ENCODE data around the gene PGM3. TPM values are rescaled to one million over a fixed set of nuclear protein-coding genes. Genes with fewer than 3 reads are reported as not detected.

The PGM3 gene
- total RNA-seq, 1 experiment from 2014 or later: 97.0 TPM

DNA sequence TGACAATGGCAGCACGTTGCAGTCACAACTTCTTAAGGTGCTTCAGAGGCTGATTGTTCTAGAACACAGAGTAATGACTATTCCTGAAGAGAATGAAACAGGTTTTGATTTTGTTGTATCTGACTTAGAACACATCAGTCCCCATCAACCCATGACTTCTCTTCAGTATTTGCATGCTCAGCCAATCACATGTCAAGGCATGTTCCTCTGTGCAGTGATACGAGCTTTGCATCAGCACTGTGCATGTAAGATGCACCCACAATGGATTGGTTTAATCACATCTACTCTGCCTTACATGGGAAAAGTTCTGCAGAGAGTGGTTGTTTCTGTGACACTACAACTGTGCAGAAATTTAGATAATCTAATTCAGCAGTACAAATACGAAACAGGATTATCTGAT is 54.3 kb downstream of the PGM3 start:
- no peaks in the 10 kb centered on the region for H3K9me3 ChIP-seq
- no peak for DNase-seq
- ChIA-PET CTCF (no interaction called here), POLR2A (no interaction called here)
- no peak overlapping the region for H3K4me3 ChIP-seq (ENCODE audit: low read depth, low read length)
- H3K27ac Mint-ChIP-seq (ENCODE audit: unreplicated experiment): no peak overlapping the region
- no peaks in the 10 kb centered on the region for H3K27me3 ChIP-seq (replicated peaks; ENCODE audit: control insufficient read depth, insufficient read depth, low read length)
- H3K36me3 ChIP-seq (ENCODE audit: control insufficient read depth, insufficient read depth, low read length): no peaks in the 10 kb centered on the region
- H3K27me3 Mint-ChIP-seq (ENCODE audit: insufficient read depth, unreplicated experiment): no peaks in the 10 kb centered on the region
- intact Hi-C loops (cut with micrococcal nuclease; ENCODE audit: unreplicated experiment): loop anchor here (1.0 kb wide), 1 partner anchor 71 kb away; the partner anchor contains the start of gene DOP1A
- peaks cover 8% of the 10 kb centered on the region for H3K4me1 Mint-ChIP-seq (ENCODE audit: low read depth, unreplicated experiment)
- H3K36me3 Mint-ChIP-seq (ENCODE audit: insufficient read depth, unreplicated experiment): no peaks in the 10 kb centered on the region
- no peak overlapping the region for H3K4me3 Mint-ChIP-seq (ENCODE audit: unreplicated experiment)
- TF ChIP-seq, protein P1, sequence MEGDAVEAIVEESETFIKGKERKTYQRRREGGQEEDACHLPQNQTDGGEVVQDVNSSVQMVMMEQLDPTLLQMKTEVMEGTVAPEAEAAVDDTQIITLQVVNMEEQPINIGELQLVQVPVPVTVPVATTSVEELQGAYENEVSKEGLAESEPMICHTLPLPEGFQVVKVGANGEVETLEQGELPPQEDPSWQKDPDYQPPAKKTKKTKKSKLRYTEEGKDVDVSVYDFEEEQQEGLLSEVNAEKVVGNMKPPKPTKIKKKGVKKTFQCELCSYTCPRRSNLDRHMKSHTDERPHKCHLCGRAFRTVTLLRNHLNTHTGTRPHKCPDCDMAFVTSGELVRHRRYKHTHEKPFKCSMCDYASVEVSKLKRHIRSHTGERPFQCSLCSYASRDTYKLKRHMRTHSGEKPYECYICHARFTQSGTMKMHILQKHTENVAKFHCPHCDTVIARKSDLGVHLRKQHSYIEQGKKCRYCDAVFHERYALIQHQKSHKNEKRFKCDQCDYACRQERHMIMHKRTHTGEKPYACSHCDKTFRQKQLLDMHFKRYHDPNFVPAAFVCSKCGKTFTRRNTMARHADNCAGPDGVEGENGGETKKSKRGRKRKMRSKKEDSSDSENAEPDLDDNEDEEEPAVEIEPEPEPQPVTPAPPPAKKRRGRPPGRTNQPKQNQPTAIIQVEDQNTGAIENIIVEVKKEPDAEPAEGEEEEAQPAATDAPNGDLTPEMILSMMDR (IDR thresholded peaks at IDR 0.05; ENCODE audit: insufficient read depth in 1 of 2, low read depth in 1 of 2, low read length in 1 of 2, severe bottlenecking in 1 of 2, unreplicated experiment in 1 of 2): no peak
- peaks cover 16% of the 10 kb centered on the region for H3K4me1 ChIP-seq
- BruUV-seq (replicated peaks): no TSS peak
- H3K9me3 Mint-ChIP-seq (ENCODE audit: unreplicated experiment): no peaks in the 10 kb centered on the region

GRCh38 chr6:83138118-83138722 is 54.8 kb downstream of the PGM3 start:
- no peaks in the 10 kb centered on the region for H3K27me3 Mint-ChIP-seq (ENCODE audit: insufficient read depth, unreplicated experiment)
- no peak overlapping the region for H3K4me3 ChIP-seq (ENCODE audit: low read depth, low read length)
- H3K4me1 ChIP-seq: peaks cover 16% of the 10 kb centered on the region
- H3K9me3 Mint-ChIP-seq (ENCODE audit: unreplicated experiment): no peaks in the 10 kb centered on the region
- ChIA-PET CTCF (no interaction called here), POLR2A (no interaction called here)
- no peaks in the 10 kb centered on the region for H3K36me3 ChIP-seq (ENCODE audit: control insufficient read depth, insufficient read depth, low read length)
- intact Hi-C loops (cut with micrococcal nuclease; ENCODE audit: unreplicated experiment): loop anchor here (1.0 kb wide), 1 partner anchor 71 kb away; the partner anchor contains the start of gene DOP1A
- no peaks in the 10 kb centered on the region for H3K9me3 ChIP-seq
- TF ChIP-seq, protein P1 (IDR thresholded peaks at IDR 0.05; ENCODE audit: insufficient read depth in 1 of 2, low read depth in 1 of 2, low read length in 1 of 2, severe bottlenecking in 1 of 2, unreplicated experiment in 1 of 2): no peak
- no peak overlapping the region for H3K27ac Mint-ChIP-seq (ENCODE audit: unreplicated experiment)
- no peaks in the 10 kb centered on the region for H3K27me3 ChIP-seq (replicated peaks; ENCODE audit: control insufficient read depth, insufficient read depth, low read length)
- H3K36me3 Mint-ChIP-seq (ENCODE audit: insufficient read depth, unreplicated experiment): no peaks in the 10 kb centered on the region
- H3K4me3 Mint-ChIP-seq (ENCODE audit: unreplicated experiment): no peak overlapping the region
- BruUV-seq (replicated peaks): no TSS peak
- DNase-seq: no peak
- peaks cover 8% of the 10 kb centered on the region for H3K4me1 Mint-ChIP-seq (ENCODE audit: low read depth, unreplicated experiment)

DNA sequence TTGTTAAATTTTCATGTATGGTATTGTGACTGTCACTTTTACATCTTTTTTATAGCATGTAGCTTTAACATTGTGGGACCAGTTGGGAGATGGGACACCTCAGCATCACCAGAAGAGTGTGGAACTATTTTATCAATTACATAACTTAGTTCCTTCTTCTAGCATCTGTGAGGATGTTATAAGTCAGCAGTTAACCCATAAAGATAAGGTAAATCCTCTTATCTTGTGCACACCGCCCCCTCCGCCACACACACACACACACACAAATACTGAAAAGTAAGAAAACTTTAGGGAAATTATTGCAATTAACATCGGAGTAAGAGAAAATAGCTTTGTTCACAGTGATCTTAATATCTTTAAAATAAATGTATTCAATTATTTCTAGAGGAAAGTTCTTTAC is 60.9 kb downstream of the PGM3 start:
- H3K4me3 Mint-ChIP-seq (ENCODE audit: unreplicated experiment): no peak overlapping the region
- peak; percentile 9 to 38 for DNase-seq
- Histone ChIP-seq H3K4me3 (ENCODE audit: low read depth, low read length) (no peak overlapping the region), H3K27me3 (replicated peaks; ENCODE audit: control insufficient read depth, insufficient read depth, low read length) (no peaks in the 10 kb centered on the region), H3K36me3 (ENCODE audit: control insufficient read depth, insufficient read depth, low read length) (no peaks in the 10 kb centered on the region; the same call in 1 of the 2 replicates), H3K4me1 (no peaks in the 10 kb centered on the region), H3K9me3 (no peaks in the 10 kb centered on the region)
- peaks cover 12% of the 10 kb centered on the region for H3K36me3 Mint-ChIP-seq (ENCODE audit: insufficient read depth, unreplicated experiment)
- H3K27ac Mint-ChIP-seq (ENCODE audit: unreplicated experiment): no peak overlapping the region
- H3K27me3 Mint-ChIP-seq (ENCODE audit: insufficient read depth, unreplicated experiment): no peaks in the 10 kb centered on the region
- TF ChIP-seq, protein P1 (IDR thresholded peaks at IDR 0.05; ENCODE audit: insufficient read depth in 1 of 2, low read depth in 1 of 2, low read length in 1 of 2, severe bottlenecking in 1 of 2, unreplicated experiment in 1 of 2): no peak
- ChIA-PET CTCF (no interaction called here), POLR2A (no interaction called here)
- peaks cover 5% of the 10 kb centered on the region for H3K4me1 Mint-ChIP-seq (ENCODE audit: low read depth, unreplicated experiment)
- intact Hi-C loops (cut with micrococcal nuclease; ENCODE audit: unreplicated experiment): no loop called here
- BruUV-seq (replicated peaks): no TSS peak
- H3K9me3 Mint-ChIP-seq (ENCODE audit: unreplicated experiment): no peaks in the 10 kb centered on the region
